Subcutaneous abdominal adipose tissue (tissue), 5 donors: ENCODE results near the gene NOP16.

ENCODE experiments used
- H3K27ac ChIP-seq: one replicate; pipeline ENCODE4 v1.7.0; 2013; ENCODE audit warnings: low read depth, mild to moderate bottlenecking, inconsistent platforms, low read length, moderate library complexity
- H3K27me3 ChIP-seq, 5 donors: one replicate each; pipeline ENCODE4 v1.7.0; 2013; ENCODE audit warnings: low read length in 5 of 5, inconsistent platforms in 1 of 5; ENCODE audit not compliant: control insufficient read depth in 5 of 5, insufficient read depth in 4 of 5
- H3K36me3 ChIP-seq, 5 donors: one replicate each; pipeline ENCODE4 v1.7.0; 2013; ENCODE audit warnings: low read length in 5 of 5; ENCODE audit not compliant: control insufficient read depth in 5 of 5, insufficient read depth in 5 of 5
- H3K4me1 ChIP-seq, 5 donors: one replicate each; pipeline ENCODE4 v1.7.0; 2013; ENCODE audit warnings: low read length in 5 of 5, mild to moderate bottlenecking in 3 of 5, moderate library complexity in 1 of 5; ENCODE audit not compliant: control insufficient read depth in 5 of 5, insufficient read depth in 5 of 5
- H3K4me3 ChIP-seq, 5 donors: one replicate each; pipeline ENCODE4 v1.7.0; 2013; ENCODE audit warnings: low read length in 5 of 5, low read depth in 1 of 5
- H3K9ac ChIP-seq, 5 donors: one replicate each; pipeline ENCODE4 v1.7.0; 2013; ENCODE audit warnings: low read length in 5 of 5, mild to moderate bottlenecking in 4 of 5, moderate library complexity in 3 of 5
- H3K9me3 ChIP-seq, 5 donors: one replicate each; pipeline ENCODE4 v1.7.0; 2013; ENCODE audit warnings: low read length in 5 of 5; ENCODE audit not compliant: control insufficient read depth in 5 of 5
- donor health status: healthy.
- donor health status: healthy.
- donor health status: healthy.
- donor health status: healthy.
- donor health status: healthy.

NOP16 gene

GRCh38 chr5:176388444-176389134, at the start of gene NOP16, which contains the start of gene HIGD2A:
NOP16 (minus strand) TSS chr5:176388598; CDS start chr5:176388539, 59 bp downstream.
HIGD2A (plus strand) TSS chr5:176388751; CDS start chr5:176388820, 69 bp downstream.
- peak within 1 kb of the TSS; percentile 94 for H3K27ac ChIP-seq
- peaks cover 1 to 27% (median 21%) of the 10 kb centered on the region in 5 donors for H3K4me1 ChIP-seq
- H3K9me3 ChIP-seq, result no peaks in the 10 kb centered on the region
- H3K27me3 ChIP-seq, result no peaks in the 10 kb centered on the region
- H3K9ac ChIP-seq, result peak within 1 kb of the TSS; percentile 82 to 96 (median 89)
- H3K4me3 ChIP-seq, result peak within 1 kb of the TSS; percentile 84 to 96 (median 93)
- peaks cover 2 to 51% (median 45%) of the 10 kb centered on the region in 5 donors for H3K36me3 ChIP-seq

- Histone ChIP-seq H3K4me1 (peaks cover 0 to 7% (median 0%) of the 10 kb centered on the region in 5 donors), H3K36me3 (no peaks in the 10 kb centered on the region), H3K9ac (peak overlapping the region in 1 of 5 donors; percentile 38), H3K9me3 (no peaks in the 10 kb centered on the region), H3K4me3 (peak overlapping the region in 2 of 5 donors; percentile 20 to 25), H3K27ac (no peak overlapping the region), H3K27me3 (peaks cover 2 to 8% (median 6%) of the 10 kb centered on the region in 5 donors)
Observed at GRCh38 chr5:176436656-176437055, 48.3 kb upstream of the NOP16 start.

GRCh38 chr5:176432707-176433106, 44.3 kb upstream of the NOP16 start:
- Histone ChIP-seq H3K4me1 (peaks cover 0 to 3% (median 0%) of the 10 kb centered on the region in 5 donors), H3K9me3 (no peaks in the 10 kb centered on the region), H3K4me3 (no peak overlapping the region), H3K27me3 (peaks cover 0 to 3% (median 0%) of the 10 kb centered on the region in 5 donors), H3K36me3 (no peaks in the 10 kb centered on the region), H3K27ac (no peak overlapping the region), H3K9ac (no peak overlapping the region)

GRCh38 chr5:176429972-176430371, 41.6 kb upstream of the NOP16 start:
- H3K4me1 ChIP-seq, result no peaks in the 10 kb centered on the region
- no peak overlapping the region for H3K9ac ChIP-seq
- H3K27me3 ChIP-seq, result no peaks in the 10 kb centered on the region
- H3K36me3 ChIP-seq, result no peaks in the 10 kb centered on the region
- no peak overlapping the region for H3K27ac ChIP-seq
- no peak overlapping the region for H3K4me3 ChIP-seq
- no peaks in the 10 kb centered on the region for H3K9me3 ChIP-seq

GRCh38 chr5:176427971-176428370, 39.6 kb upstream of the NOP16 start:
- Histone ChIP-seq H3K36me3 (no peaks in the 10 kb centered on the region), H3K27ac (no peak overlapping the region), H3K9ac (no peak overlapping the region), H3K27me3 (no peaks in the 10 kb centered on the region), H3K9me3 (no peaks in the 10 kb centered on the region), H3K4me3 (no peak overlapping the region), H3K4me1 (no peaks in the 10 kb centered on the region)

GRCh38 chr5:176426876-176427275, 38.5 kb upstream of the NOP16 start:
- Histone ChIP-seq H3K27ac (no peak overlapping the region), H3K27me3 (no peaks in the 10 kb centered on the region), H3K9me3 (no peaks in the 10 kb centered on the region), H3K4me1 (no peaks in the 10 kb centered on the region), H3K4me3 (no peak overlapping the region), H3K9ac (no peak overlapping the region), H3K36me3 (no peaks in the 10 kb centered on the region)

- Histone ChIP-seq H3K27me3 (no peaks in the 10 kb centered on the region), H3K9me3 (no peaks in the 10 kb centered on the region), H3K4me1 (no peaks in the 10 kb centered on the region), H3K9ac (no peak overlapping the region), H3K27ac (no peak overlapping the region), H3K4me3 (no peak overlapping the region), H3K36me3 (no peaks in the 10 kb centered on the region)
Observed at GRCh38 chr5:176425791-176426190, 37.4 kb upstream of the NOP16 start.

GRCh38 chr5:176425138-176425537, 36.7 kb upstream of the NOP16 start:
- H3K9me3 ChIP-seq, result no peaks in the 10 kb centered on the region
- H3K4me1 ChIP-seq, result no peaks in the 10 kb centered on the region
- H3K4me3 ChIP-seq, result no peak overlapping the region
- no peak overlapping the region for H3K9ac ChIP-seq
- H3K27me3 ChIP-seq, result peaks cover 0 to 2% (median 0%) of the 10 kb centered on the region in 5 donors
- H3K27ac ChIP-seq, result no peak overlapping the region
- H3K36me3 ChIP-seq, result no peaks in the 10 kb centered on the region

- no peaks in the 10 kb centered on the region for H3K36me3 ChIP-seq
- no peak overlapping the region for H3K4me3 ChIP-seq
- H3K9ac ChIP-seq, result no peak overlapping the region
- no peaks in the 10 kb centered on the region for H3K9me3 ChIP-seq
- no peak overlapping the region for H3K27ac ChIP-seq
- no peaks in the 10 kb centered on the region for H3K4me1 ChIP-seq
- peaks cover 0 to 2% (median 0%) of the 10 kb centered on the region in 5 donors for H3K27me3 ChIP-seq
Observed at GRCh38 chr5:176424181-176424580, 35.8 kb upstream of the NOP16 start.

- Histone ChIP-seq H3K36me3 (no peaks in the 10 kb centered on the region), H3K9ac (no peak overlapping the region), H3K4me3 (no peak overlapping the region), H3K27ac (no peak overlapping the region), H3K9me3 (no peaks in the 10 kb centered on the region), H3K27me3 (peaks cover 0 to 2% (median 0%) of the 10 kb centered on the region in 5 donors), H3K4me1 (peaks cover 3 to 7% (median 6%) of the 10 kb centered on the region in 5 donors)
Observed at GRCh38 chr5:176420972-176421544, 32.7 kb upstream of the NOP16 start.
